ENCODE results near the gene NLRP6. TPM values are rescaled to one million over a fixed set of nuclear protein-coding genes. Genes with fewer than 3 reads are reported as not detected.
"Not testable (repeated sequence)": the region's sequence is repeated elsewhere in the genome, so short reads cannot be mapped to it uniquely, and the experiment has no call there.

The NLRP6 gene
- polyA plus RNA-seq, 3 donors, result 0.10 to 0.51 (median 0.24) TPM

- Histone ChIP-seq H2AFZ (ENCODE audit: insufficient read depth, low read depth, low read length, poor library complexity, severe bottlenecking) (peak overlapping the region; percentile 81), H3K27me3 (ENCODE audit: control insufficient read depth in 2 of 2, insufficient read depth in 2 of 2, low read length in 2 of 2) (peaks cover 4 to 35% of the 10 kb centered on the region in 2 donors), H3K4me1 (ENCODE audit: control insufficient read depth in 1 of 2, insufficient read depth in 2 of 2, low read length in 2 of 2) (peaks cover 19 to 37% of the 10 kb centered on the region in 2 donors), H3K9ac (ENCODE audit: insufficient read depth, low read length, poor library complexity, severe bottlenecking) (peak overlapping the region; percentile 73), H3K4me3 (replicated peaks in 1 of 3; ENCODE audit: low read depth in 2 of 3, low read length in 3 of 3) (peak overlapping the region; percentile 53 to 85 (median 72)), H3K4me2 (replicated peaks; ENCODE audit: extremely low read depth, low read length, poor library complexity, severe bottlenecking) (peak overlapping the region; percentile 60)
- no CpG with 5 or more reads among the region's 10 CpGs for WGBS (ENCODE audit: insufficient coverage)
- not testable (repeated sequence) for H3K36me3 ChIP-seq (replicated peaks in 1 of 2; ENCODE audit: control insufficient read depth in 1 of 2, insufficient read depth in 2 of 2, low read length in 2 of 2); DNase-seq; H4K20me1 ChIP-seq (ENCODE audit: insufficient read depth, low read length); H3K9me3 Mint-ChIP-seq; H3K79me2 ChIP-seq (ENCODE audit: insufficient read depth, low read length); H3K9me3 ChIP-seq (replicated peaks in 1 of 2; ENCODE audit: control insufficient read depth in 1 of 2, insufficient read depth in 1 of 2, low read length in 2 of 2); H3K27ac ChIP-seq (ENCODE audit: low read depth in 1 of 2, low read length in 2 of 2)
- intact Hi-C loops (cut with micrococcal nuclease), result loop anchor here in 1 of 2 donors (2.0 kb wide), 1 partner anchor 13 kb away; the partner anchor contains the start of gene IFITM2
- H3K27ac Mint-ChIP-seq, result peak overlapping the region in 6 of 7 donors; percentile 26 to 93 (median 84)
- peak overlapping the region; percentile 96 to 99 for H3K4me3 Mint-ChIP-seq
- peaks cover 6 to 16% of the 10 kb centered on the region in 2 donors for H3K36me3 Mint-ChIP-seq
- peaks cover 25% of the 10 kb centered on the region for H3K4me1 Mint-ChIP-seq
- H3K27me3 Mint-ChIP-seq (ENCODE audit: low read depth in 3 of 3), result peaks cover 15 to 51% (median 42%) of the 10 kb centered on the region in 3 donors
Measured at GRCh38 chr11:319888-320273, 41.7 kb downstream of the NLRP6 start.

- H3K27ac Mint-ChIP-seq, result no peak overlapping the region
- peaks cover 3% of the 10 kb centered on the region for H3K79me2 ChIP-seq (ENCODE audit: insufficient read depth, low read length)
- no peak overlapping the region for H2AFZ ChIP-seq (ENCODE audit: insufficient read depth, low read depth, low read length, poor library complexity, severe bottlenecking)
- no peaks in the 10 kb centered on the region for H3K36me3 ChIP-seq (replicated peaks in 1 of 2; ENCODE audit: control insufficient read depth in 1 of 2, insufficient read depth in 2 of 2, low read length in 2 of 2)
- peaks cover 4 to 21% (median 17%) of the 10 kb centered on the region in 3 donors for H3K27me3 Mint-ChIP-seq (ENCODE audit: low read depth in 3 of 3)
- 94% methylated on average over 6 of the region's 11 CpGs for WGBS (ENCODE audit: insufficient coverage)
- H3K4me1 Mint-ChIP-seq, result peaks cover 57% of the 10 kb centered on the region
- TF ChIP-seq, protein P1, sequence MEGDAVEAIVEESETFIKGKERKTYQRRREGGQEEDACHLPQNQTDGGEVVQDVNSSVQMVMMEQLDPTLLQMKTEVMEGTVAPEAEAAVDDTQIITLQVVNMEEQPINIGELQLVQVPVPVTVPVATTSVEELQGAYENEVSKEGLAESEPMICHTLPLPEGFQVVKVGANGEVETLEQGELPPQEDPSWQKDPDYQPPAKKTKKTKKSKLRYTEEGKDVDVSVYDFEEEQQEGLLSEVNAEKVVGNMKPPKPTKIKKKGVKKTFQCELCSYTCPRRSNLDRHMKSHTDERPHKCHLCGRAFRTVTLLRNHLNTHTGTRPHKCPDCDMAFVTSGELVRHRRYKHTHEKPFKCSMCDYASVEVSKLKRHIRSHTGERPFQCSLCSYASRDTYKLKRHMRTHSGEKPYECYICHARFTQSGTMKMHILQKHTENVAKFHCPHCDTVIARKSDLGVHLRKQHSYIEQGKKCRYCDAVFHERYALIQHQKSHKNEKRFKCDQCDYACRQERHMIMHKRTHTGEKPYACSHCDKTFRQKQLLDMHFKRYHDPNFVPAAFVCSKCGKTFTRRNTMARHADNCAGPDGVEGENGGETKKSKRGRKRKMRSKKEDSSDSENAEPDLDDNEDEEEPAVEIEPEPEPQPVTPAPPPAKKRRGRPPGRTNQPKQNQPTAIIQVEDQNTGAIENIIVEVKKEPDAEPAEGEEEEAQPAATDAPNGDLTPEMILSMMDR (IDR thresholded peaks at IDR 0.05), result no peak
- no peak for DNase-seq
- no peak overlapping the region for H3K4me3 ChIP-seq (replicated peaks in 1 of 3; ENCODE audit: low read depth in 2 of 3, low read length in 3 of 3)
- peaks cover 6% of the 10 kb centered on the region in 2 donors for H3K36me3 Mint-ChIP-seq
- H3K4me3 Mint-ChIP-seq, result no peak overlapping the region
- no peak overlapping the region for H3K27ac ChIP-seq (ENCODE audit: low read depth in 1 of 2, low read length in 2 of 2)
- no peaks in the 10 kb centered on the region for H3K9me3 ChIP-seq (replicated peaks in 1 of 2; ENCODE audit: control insufficient read depth in 1 of 2, insufficient read depth in 1 of 2, low read length in 2 of 2)
- peaks cover 38 to 64% of the 10 kb centered on the region in 2 donors for H3K4me1 ChIP-seq (ENCODE audit: control insufficient read depth in 1 of 2, insufficient read depth in 2 of 2, low read length in 2 of 2)
- H3K9ac ChIP-seq (ENCODE audit: insufficient read depth, low read length, poor library complexity, severe bottlenecking), result no peak overlapping the region
- H3K27me3 ChIP-seq (ENCODE audit: control insufficient read depth in 2 of 2, insufficient read depth in 2 of 2, low read length in 2 of 2), result peaks cover 0 to 7% of the 10 kb centered on the region in 2 donors
- peaks cover 0 to 2% (median 0%) of the 10 kb centered on the region in 7 donors for H3K9me3 Mint-ChIP-seq
- H4K20me1 ChIP-seq (ENCODE audit: insufficient read depth, low read length), result no peaks in the 10 kb centered on the region
- H3K4me2 ChIP-seq (replicated peaks; ENCODE audit: extremely low read depth, low read length, poor library complexity, severe bottlenecking), result no peak overlapping the region
- intact Hi-C loops (cut with micrococcal nuclease), result no loop called here
Measured at GRCh38 chr11:324156-324555, 45.9 kb downstream of the NLRP6 start.

DNA sequence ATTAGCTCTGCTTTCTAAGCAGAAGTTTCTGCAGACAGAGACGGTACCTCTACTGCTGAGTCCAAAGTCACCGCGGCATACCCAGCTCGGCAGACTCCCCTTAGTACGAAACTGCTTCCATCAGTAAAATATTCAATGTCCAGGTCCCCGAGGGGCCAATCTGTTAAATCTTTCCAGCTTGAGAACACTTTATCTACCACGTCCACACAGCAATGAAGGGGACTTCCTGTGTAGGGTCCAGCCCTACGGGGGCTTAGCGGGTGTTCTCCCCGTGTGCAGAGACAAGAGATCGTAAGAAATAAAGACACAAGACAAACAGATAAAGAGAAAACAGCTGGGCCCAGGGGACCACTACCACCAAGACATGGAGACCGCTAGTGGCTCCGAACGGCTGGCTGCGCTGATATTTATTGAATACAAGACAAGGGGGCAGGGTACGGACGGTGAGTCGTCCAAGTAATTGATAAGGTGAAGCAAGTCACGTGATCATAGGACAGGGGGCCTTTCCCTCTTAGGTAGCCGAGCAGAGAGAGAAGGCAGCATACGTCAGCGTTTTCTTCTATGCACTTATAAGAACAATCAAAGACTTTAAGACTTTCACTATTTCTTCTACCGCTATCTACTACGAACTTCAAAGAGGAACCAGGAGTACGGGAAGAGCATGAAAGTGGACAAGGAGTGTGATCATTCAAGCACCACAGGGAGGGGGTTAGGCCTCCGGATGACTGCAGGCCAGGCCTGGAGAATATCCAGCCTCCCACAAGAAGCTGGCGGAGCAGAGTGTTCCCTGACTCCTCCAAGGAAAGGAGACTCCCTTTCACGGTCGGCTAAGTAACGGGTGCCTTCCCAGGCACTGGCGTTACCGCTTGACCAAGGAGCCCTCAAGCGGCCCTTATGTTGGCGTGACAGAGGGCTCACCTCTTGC, 46.6 kb downstream of the NLRP6 start:
- H3K27me3 ChIP-seq (ENCODE audit: control insufficient read depth in 2 of 2, insufficient read depth in 2 of 2, low read length in 2 of 2); H3K27ac ChIP-seq (ENCODE audit: low read depth in 1 of 2, low read length in 2 of 2); DNase-seq; H3K4me3 ChIP-seq (replicated peaks in 1 of 3; ENCODE audit: low read depth in 2 of 3, low read length in 3 of 3); H3K79me2 ChIP-seq (ENCODE audit: insufficient read depth, low read length); H3K9me3 Mint-ChIP-seq; H2AFZ ChIP-seq (ENCODE audit: insufficient read depth, low read depth, low read length, poor library complexity, severe bottlenecking); H3K4me2 ChIP-seq (replicated peaks; ENCODE audit: extremely low read depth, low read length, poor library complexity, severe bottlenecking); H3K4me3 Mint-ChIP-seq; H3K9me3 ChIP-seq (replicated peaks in 1 of 2; ENCODE audit: control insufficient read depth in 1 of 2, insufficient read depth in 1 of 2, low read length in 2 of 2); H4K20me1 ChIP-seq (ENCODE audit: insufficient read depth, low read length); H3K9ac ChIP-seq (ENCODE audit: insufficient read depth, low read length, poor library complexity, severe bottlenecking); H3K36me3 ChIP-seq (replicated peaks in 1 of 2; ENCODE audit: control insufficient read depth in 1 of 2, insufficient read depth in 2 of 2, low read length in 2 of 2); intact Hi-C loops (cut with micrococcal nuclease); H3K36me3 Mint-ChIP-seq: not testable (repeated sequence)
- H3K4me1 ChIP-seq (ENCODE audit: control insufficient read depth in 1 of 2, insufficient read depth in 2 of 2, low read length in 2 of 2), result peaks cover 36 to 63% of the 10 kb centered on the region in 2 donors
- 71% methylated on average over 14 of the region's 34 CpGs for WGBS (ENCODE audit: insufficient coverage)
- peak overlapping the region in 2 of 7 donors; percentile 4 to 12 for H3K27ac Mint-ChIP-seq
- peaks cover 1 to 16% (median 13%) of the 10 kb centered on the region in 3 donors for H3K27me3 Mint-ChIP-seq (ENCODE audit: low read depth in 3 of 3)
- H3K4me1 Mint-ChIP-seq, result peaks cover 55% of the 10 kb centered on the region

Data from CD14-positive monocyte (primary cell).